AG04449 (cell line): ENCODE results near the gene EVA1A.

Experiments used
- CTCF ChIA-PET: fragments of 350-600 bp; formaldehyde crosslinking; extraction: SDS; loops from one replicate; lab custom pipeline; 2021; ENCODE audit warnings: antibody characterized with exemption; lab: Yijun Ruan, JAX
- POLR2A ChIA-PET: fragments of 400-600, 350-600 bp; formaldehyde crosslinking; extraction: SDS; loops from one replicate; lab custom pipeline; 2020; ENCODE audit warnings: antibody characterized with exemption, inconsistent platforms; lab: Yijun Ruan, JAX
- DNase-seq: peaks from one replicate; pipeline ENCODE4 v3.0.0-alpha.2; 2010; ENCODE audit warnings: low read depth, low spot score
- H3K4me3 ChIP-seq: 2 replicates; pipeline ENCODE4 v1.5.1; 2011; ENCODE audit warnings: low read depth, mild to moderate bottlenecking, control low read depth, low read length
- TF ChIP-seq, protein P1 (sequence below): IDR thresholded peaks from one replicate; pipeline ENCODE4 v1.5.1; 2011; ENCODE audit warnings: mild to moderate bottlenecking, moderate library complexity, low read length, control low read depth, inconsistent platforms; ENCODE audit not compliant: insufficient read depth; ENCODE audit errors: missing control alignments

Gene EVA1A

GRCh38 chr2:75466708-75467311 is 93.9 kb downstream of the EVA1A start:
- POLR2A ChIA-PET: no interaction called here
- no peak for DNase-seq
- H3K4me3 ChIP-seq: no peak overlapping the region
- TF ChIP-seq, protein P1, sequence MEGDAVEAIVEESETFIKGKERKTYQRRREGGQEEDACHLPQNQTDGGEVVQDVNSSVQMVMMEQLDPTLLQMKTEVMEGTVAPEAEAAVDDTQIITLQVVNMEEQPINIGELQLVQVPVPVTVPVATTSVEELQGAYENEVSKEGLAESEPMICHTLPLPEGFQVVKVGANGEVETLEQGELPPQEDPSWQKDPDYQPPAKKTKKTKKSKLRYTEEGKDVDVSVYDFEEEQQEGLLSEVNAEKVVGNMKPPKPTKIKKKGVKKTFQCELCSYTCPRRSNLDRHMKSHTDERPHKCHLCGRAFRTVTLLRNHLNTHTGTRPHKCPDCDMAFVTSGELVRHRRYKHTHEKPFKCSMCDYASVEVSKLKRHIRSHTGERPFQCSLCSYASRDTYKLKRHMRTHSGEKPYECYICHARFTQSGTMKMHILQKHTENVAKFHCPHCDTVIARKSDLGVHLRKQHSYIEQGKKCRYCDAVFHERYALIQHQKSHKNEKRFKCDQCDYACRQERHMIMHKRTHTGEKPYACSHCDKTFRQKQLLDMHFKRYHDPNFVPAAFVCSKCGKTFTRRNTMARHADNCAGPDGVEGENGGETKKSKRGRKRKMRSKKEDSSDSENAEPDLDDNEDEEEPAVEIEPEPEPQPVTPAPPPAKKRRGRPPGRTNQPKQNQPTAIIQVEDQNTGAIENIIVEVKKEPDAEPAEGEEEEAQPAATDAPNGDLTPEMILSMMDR: peak; percentile 44
- CTCF ChIA-PET: interaction anchor here (0.7 to 15.5 kb wide), 36 partner anchors 13 to 373 kb away, joined by 3 to 452 read pairs (median 5); partner anchors contain the start of genes EVA1A, MRPL19 and TACR1

GRCh38 chr2:75465317-75465984 is 95.3 kb downstream of the EVA1A start:
- H3K4me3 ChIP-seq: no peak overlapping the region
- TF ChIP-seq, protein P1: peak; percentile 65
- POLR2A ChIA-PET: no interaction called here
- no peak for DNase-seq
- CTCF ChIA-PET: interaction anchor here (0.9 to 15.5 kb wide), 43 partner anchors 11 to 401 kb away, joined by 3 to 452 read pairs (median 5); partner anchors contain the start of genes EVA1A and MRPL19

DNA sequence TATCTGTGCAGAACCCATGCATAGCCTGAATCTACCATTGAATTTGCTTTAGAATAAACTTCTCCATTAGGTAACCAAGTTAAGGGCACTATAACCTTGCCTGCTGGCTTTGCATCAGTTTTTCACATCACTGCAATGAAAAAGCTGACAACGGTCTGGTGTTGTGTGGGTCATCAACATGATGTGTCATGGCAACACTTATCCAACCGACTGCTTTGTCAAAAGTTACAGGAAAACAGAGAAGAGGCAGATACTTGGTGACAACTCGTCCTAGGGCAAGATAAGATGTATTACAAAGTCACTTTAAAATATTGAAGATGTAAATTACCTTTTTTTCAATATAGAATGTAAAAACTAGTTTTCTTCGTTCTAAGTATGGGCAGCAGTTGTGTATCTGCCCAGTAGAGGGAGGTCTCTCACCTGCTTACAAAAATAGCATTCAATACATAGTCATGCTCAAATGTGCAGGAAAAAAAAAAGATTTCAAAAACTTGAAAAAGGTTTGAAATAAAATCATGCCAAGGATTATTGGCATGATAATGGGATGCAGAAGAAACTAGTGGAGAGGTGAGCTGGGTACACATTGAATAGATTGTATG is 96.3 kb downstream of the EVA1A start:
- DNase-seq: no peak
- CTCF ChIA-PET: interaction anchor here (0.8 to 15.5 kb wide), 36 partner anchors 8 to 400 kb away, joined by 3 to 452 read pairs (median 6); partner anchors contain the start of genes EVA1A and MRPL19
- H3K4me3 ChIP-seq: no peak overlapping the region
- POLR2A ChIA-PET: no interaction called here
- TF ChIP-seq, protein P1: peak; percentile 60

DNA sequence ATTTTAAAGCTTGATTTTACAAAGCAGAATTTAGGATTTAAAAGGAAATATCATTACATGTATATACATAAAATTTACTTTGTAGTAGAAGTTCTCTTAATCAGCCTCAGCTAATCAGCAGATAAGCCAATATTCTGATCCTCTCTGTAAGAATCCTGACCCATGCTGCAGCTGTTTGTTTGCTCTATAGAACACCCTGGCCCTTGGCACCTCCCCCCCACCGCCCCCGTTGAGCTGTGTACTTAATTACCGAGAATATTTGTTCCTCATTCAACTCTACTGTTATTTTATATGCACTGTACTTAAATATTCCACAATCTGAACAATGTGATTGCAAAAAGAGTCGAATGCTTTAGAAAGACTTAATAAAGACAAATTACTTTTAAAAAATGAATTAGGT is 98.0 kb downstream of the EVA1A start:
- TF ChIP-seq, protein P1: no peak
- no peak for DNase-seq
- POLR2A ChIA-PET: no interaction called here
- CTCF ChIA-PET: interaction anchor here (0.8 to 15.5 kb wide), 14 partner anchors 18 to 306 kb away, joined by 3 to 452 read pairs (median 18); partner anchors contain the start of genes EVA1A, MRPL19 and TACR1
- no peak overlapping the region for H3K4me3 ChIP-seq

- DNase-seq: no peak
- H3K4me3 ChIP-seq: no peak overlapping the region
- TF ChIP-seq, protein P1: no peak
- ChIA-PET CTCF (interaction anchor here (0.8 to 15.5 kb wide), 14 partner anchors 8 to 306 kb away, joined by 3 to 452 read pairs (median 18); partner anchors contain the start of genes EVA1A, MRPL19 and TACR1), POLR2A (no interaction called here)
Measured at GRCh38 chr2:75462206-75462605, 98.5 kb downstream of the EVA1A start.
